DND-41 (cell line): ENCODE data around the gene RASL11B.

Experiments used
- CTCF ChIP-seq: IDR thresholded peaks from 2 replicates; pipeline ENCODE4 v1.5.1; 2012; ENCODE audit warnings: borderline replicate concordance, low read length, moderate library complexity, mild to moderate bottlenecking; ENCODE audit not compliant: poor library complexity, severe bottlenecking; ENCODE audit errors: extremely low read depth
- EZH2 ChIP-seq: IDR thresholded peaks from 3 replicates; pipeline ENCODE4 v1.6.1; 2012; ENCODE audit warnings: borderline replicate concordance, low read depth, mild to moderate bottlenecking, moderate library complexity, low read length, inconsistent platforms; ENCODE audit not compliant: severe bottlenecking

GRCh38 chr4:52883183-52883621 lies 21.1 kb downstream of the RASL11B start:
- TF ChIP-seq CTCF (no peak), EZH2 (no peak)
